Hematopoietic multipotent progenitor cell treated with erythropoietin and hydrocortisone succinate and interleukin-3 and kit ligand, for 6 days (in vitro differentiated cells): Measurements from ENCODE around the gene AGMAT.
A peak's percentile ranks its signal among the peaks of the same experiment; 100 is the strongest.
"Not testable (repeated sequence)": the region's sequence is repeated elsewhere in the genome, so short reads cannot be mapped to it uniquely, and the experiment has no call there.

Experiments used
- DNase-seq: peaks from one replicate; pipeline ENCODE4 v3.0.0-alpha.2; 2015

AGMAT gene

GRCh38 chr1:15610167-15610566 lies 25.3 kb upstream of the AGMAT start:
- no peak for DNase-seq

- DNase-seq: no peak
Measured at GRCh38 chr1:15609631-15610030, 24.8 kb upstream of the AGMAT start.

GRCh38 chr1:15605398-15606383 lies 20.8 kb upstream of the AGMAT start:
- no peak for DNase-seq

GRCh38 chr1:15604400-15604799 lies 19.5 kb upstream of the AGMAT start:
- not testable (repeated sequence) for DNase-seq

GRCh38 chr1:15603966-15604282 lies 19.1 kb upstream of the AGMAT start:
- not testable (repeated sequence) for DNase-seq

- peak; percentile 98 for DNase-seq
Measured at GRCh38 chr1:15603050-15603965, 18.5 kb upstream of the AGMAT start.

- DNase-seq: no peak
Measured at GRCh38 chr1:15598436-15598835, 13.6 kb upstream of the AGMAT start.

GRCh38 chr1:15595809-15596617 lies 11.2 kb upstream of the AGMAT start:
- DNase-seq: no peak

- DNase-seq: no peak
Measured at GRCh38 chr1:15592285-15592684, 7.4 kb upstream of the AGMAT start.

GRCh38 chr1:15583016-15583706 lies 1.7 kb downstream of the AGMAT start:
- DNase-seq: no peak

GRCh38 chr1:15579683-15580047 lies 5.2 kb downstream of the AGMAT start:
- DNase-seq: no peak

GRCh38 chr1:15578921-15579682 lies 5.7 kb downstream of the AGMAT start:
- no peak for DNase-seq

- no peak for DNase-seq
Measured at GRCh38 chr1:15577691-15578090, 7.2 kb downstream of the AGMAT start.

- DNase-seq: no peak
Measured at GRCh38 chr1:15575549-15576150, 9.2 kb downstream of the AGMAT start.

- DNase-seq: no peak
Measured at GRCh38 chr1:15574741-15575140, 10.1 kb downstream of the AGMAT start.

GRCh38 chr1:15573477-15573876 lies 11.4 kb downstream of the AGMAT start:
- DNase-seq: no peak

- DNase-seq: no peak
Measured at GRCh38 chr1:15571266-15571665, 13.6 kb downstream of the AGMAT start.

- DNase-seq: no peak
Measured at GRCh38 chr1:15570861-15571260, 14.0 kb downstream of the AGMAT start.

GRCh38 chr1:15568387-15569073 lies 16.3 kb downstream of the AGMAT start:
- DNase-seq: no peak

- no peak for DNase-seq
Measured at GRCh38 chr1:15559189-15559810, 25.6 kb downstream of the AGMAT start.
